HG02884 (cell line): ENCODE data around the gene WDR59.
"Not testable (repeated sequence)": the region's sequence is repeated elsewhere in the genome, so short reads cannot be mapped to it uniquely, and the experiment has no call there.

ENCODE experiments used
- ATAC-seq: cut with Tn5 transposase; IDR thresholded peaks from one replicate; pipeline ENCODE4 v1.9.1; 2021; ENCODE audit warnings: mild to moderate bottlenecking, moderate library complexity; ENCODE audit not compliant: unreplicated experiment

Gene WDR59

GRCh38 chr16:74868035-74868434 is 116.9 kb downstream of the WDR59 start:
- ATAC-seq = no peak

- ATAC-seq = no peak
Observed at GRCh38 chr16:74867281-74867849, 117.6 kb downstream of the WDR59 start.

- no peak for ATAC-seq
Observed at GRCh38 chr16:74865922-74866598, 118.9 kb downstream of the WDR59 start.

GRCh38 chr16:74862743-74863244 is 122.1 kb downstream of the WDR59 start:
- ATAC-seq = peak; percentile 72

- no peak for ATAC-seq
Observed at GRCh38 chr16:74852500-74852875, 132.4 kb downstream of the WDR59 start.

GRCh38 chr16:74850027-74850426 is 134.9 kb downstream of the WDR59 start:
- ATAC-seq = no peak

GRCh38 chr16:74847202-74847601 is 137.7 kb downstream of the WDR59 start:
- no peak for ATAC-seq

- no peak for ATAC-seq
Observed at GRCh38 chr16:74846714-74847113, 138.2 kb downstream of the WDR59 start.

- ATAC-seq = no peak
Observed at GRCh38 chr16:74844041-74844980, 140.6 kb downstream of the WDR59 start.

- not testable (repeated sequence) for ATAC-seq
Observed at GRCh38 chr16:74843381-74844035, 141.4 kb downstream of the WDR59 start.

GRCh38 chr16:74842413-74842812 is 142.5 kb downstream of the WDR59 start:
- no peak for ATAC-seq

- ATAC-seq = no peak
Observed at GRCh38 chr16:74841904-74842303, 143.0 kb downstream of the WDR59 start.

- no peak for ATAC-seq
Observed at GRCh38 chr16:74841469-74841868, 143.5 kb downstream of the WDR59 start.

- ATAC-seq = no peak
Observed at GRCh38 chr16:74837056-74837455, 147.9 kb downstream of the WDR59 start.

- no peak for ATAC-seq
Observed at GRCh38 chr16:74836111-74836671, 148.7 kb downstream of the WDR59 start.

- no peak for ATAC-seq
Observed at GRCh38 chr16:74832228-74832627, 152.7 kb downstream of the WDR59 start.

GRCh38 chr16:74831467-74831866 is 153.5 kb downstream of the WDR59 start:
- no peak for ATAC-seq

GRCh38 chr16:74830648-74831047 is 154.3 kb downstream of the WDR59 start:
- no peak for ATAC-seq

- ATAC-seq = no peak
Observed at GRCh38 chr16:74829637-74830036, 155.3 kb downstream of the WDR59 start.

GRCh38 chr16:74825941-74826340 is 159.0 kb downstream of the WDR59 start:
- no peak for ATAC-seq

- ATAC-seq = no peak
Observed at GRCh38 chr16:74825016-74825415, 159.9 kb downstream of the WDR59 start.
